Muscle layer of duodenum (tissue), 2 donors: ENCODE data around the gene DDRGK1.
"Not testable (repeated sequence)": the region's sequence is repeated elsewhere in the genome, so short reads cannot be mapped to it uniquely, and the experiment has no call there.

Experiments used
- H3K27ac ChIP-seq: one replicate; pipeline ENCODE4 v1.7.0; 2013; ENCODE audit warnings: mild to moderate bottlenecking, low read length
- H3K27me3 ChIP-seq: one replicate; pipeline ENCODE4 v1.7.0; 2013; ENCODE audit warnings: low read depth, mild to moderate bottlenecking, control low read depth, low read length
- H3K36me3 ChIP-seq, 2 donors: one replicate each; pipeline ENCODE4 v1.7.0; 2013; ENCODE audit warnings: low read length in 2 of 2, control low read depth in 1 of 2, mild to moderate bottlenecking in 1 of 2; ENCODE audit not compliant: insufficient read depth in 2 of 2, control insufficient read depth in 1 of 2
- H3K4me1 ChIP-seq, 2 donors: one replicate each; pipeline ENCODE4 v1.7.0; 2013; ENCODE audit warnings: low read length in 2 of 2, mild to moderate bottlenecking in 2 of 2, control low read depth in 1 of 2, moderate library complexity in 1 of 2; ENCODE audit not compliant: insufficient read depth in 2 of 2, control insufficient read depth in 1 of 2
- H3K4me3 ChIP-seq, 2 donors: one replicate each; pipeline ENCODE4 v1.7.0; 2013; ENCODE audit warnings: low read length in 2 of 2, low read depth in 1 of 2, mild to moderate bottlenecking in 1 of 2
- H3K9me3 ChIP-seq, 2 donors: one replicate each; pipeline ENCODE4 v1.7.0; 2013; ENCODE audit warnings: low read length in 2 of 2, control low read depth in 1 of 2, mild to moderate bottlenecking in 1 of 2; ENCODE audit not compliant: control insufficient read depth in 1 of 2
- donor health status: healthy.

The DDRGK1 gene

GRCh38 chr20:3223994-3224680 lies 19.7 kb upstream of the DDRGK1 start:
- Histone ChIP-seq H3K36me3 (peaks cover 0 to 37% of the 10 kb centered on the region in 2 donors), H3K27ac (no peak overlapping the region), H3K4me3 (no peak overlapping the region), H3K9me3 (no peaks in the 10 kb centered on the region), H3K4me1 (no peaks in the 10 kb centered on the region), H3K27me3 (no peaks in the 10 kb centered on the region)

GRCh38 chr20:3223651-3223993 lies 19.1 kb upstream of the DDRGK1 start:
- Histone ChIP-seq H3K4me3 (no peak overlapping the region), H3K9me3 (no peaks in the 10 kb centered on the region), H3K36me3 (peaks cover 0 to 37% of the 10 kb centered on the region in 2 donors), H3K4me1 (peaks cover 0 to 1% of the 10 kb centered on the region in 2 donors), H3K27me3 (no peaks in the 10 kb centered on the region), H3K27ac (no peak overlapping the region)

DNA sequence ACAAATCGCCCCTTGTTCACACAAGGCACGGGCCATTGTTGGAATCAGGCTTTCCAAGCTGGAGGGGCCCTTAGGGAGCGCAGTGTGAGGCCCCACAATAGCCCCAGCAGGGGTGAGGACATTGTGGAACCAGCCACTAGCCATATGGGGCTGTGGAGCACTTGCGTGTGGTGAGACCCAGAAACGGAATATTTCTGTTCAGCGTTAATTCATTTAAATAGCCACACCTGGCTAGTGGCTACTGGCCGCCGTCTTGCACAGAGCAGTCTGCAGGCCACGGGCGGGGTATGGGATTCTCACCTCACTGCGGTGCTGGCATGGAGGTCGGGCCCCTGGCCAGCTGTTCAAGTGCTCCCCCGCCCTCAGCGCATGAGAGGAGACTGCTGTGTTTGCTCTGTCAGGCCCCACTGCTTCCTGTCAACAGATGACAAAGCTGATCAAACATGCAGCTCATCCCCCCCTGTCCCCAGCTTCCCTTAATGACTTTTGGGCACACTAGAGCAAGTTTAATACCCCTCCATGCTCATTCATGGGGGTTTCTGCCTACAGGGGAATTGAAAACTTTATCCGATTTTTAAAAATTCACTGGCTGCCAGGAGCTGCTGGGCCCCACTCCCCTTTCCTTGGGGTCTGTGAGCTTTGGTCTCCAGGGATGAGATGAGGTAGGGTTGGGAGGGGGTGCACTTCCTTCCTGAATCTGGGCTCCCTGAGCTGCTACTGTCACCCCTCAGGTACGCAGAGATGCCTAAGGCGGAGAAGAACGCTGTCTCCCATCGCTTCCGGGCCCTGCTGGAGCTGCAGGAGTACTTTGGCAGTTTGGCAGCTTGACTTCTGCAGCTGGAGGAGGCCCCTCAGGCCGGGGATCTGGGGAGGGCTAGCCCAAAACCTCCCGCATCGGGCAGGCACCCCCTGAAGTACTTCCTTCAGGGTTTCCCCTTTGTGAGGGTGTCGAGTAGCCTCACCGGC lies 18.4 kb upstream of the DDRGK1 start:
- H3K27ac ChIP-seq = no peak overlapping the region
- no peaks in the 10 kb centered on the region for H3K9me3 ChIP-seq
- no peaks in the 10 kb centered on the region for H3K27me3 ChIP-seq
- H3K4me1 ChIP-seq = peaks cover 0 to 6% of the 10 kb centered on the region in 2 donors
- H3K4me3 ChIP-seq = no peak overlapping the region
- H3K36me3 ChIP-seq = peaks cover 0 to 37% of the 10 kb centered on the region in 2 donors

- Histone ChIP-seq H3K4me3 (no peak overlapping the region), H3K4me1 (peaks cover 0 to 6% of the 10 kb centered on the region in 2 donors), H3K9me3 (no peaks in the 10 kb centered on the region), H3K36me3 (peaks cover 0 to 37% of the 10 kb centered on the region in 2 donors), H3K27ac (no peak overlapping the region), H3K27me3 (no peaks in the 10 kb centered on the region)
Measured at GRCh38 chr20:3221398-3222226, 17.1 kb upstream of the DDRGK1 start.

- no peaks in the 10 kb centered on the region for H3K27me3 ChIP-seq
- no peaks in the 10 kb centered on the region for H3K9me3 ChIP-seq
- no peak overlapping the region for H3K4me3 ChIP-seq
- no peak overlapping the region for H3K27ac ChIP-seq
- peaks cover 0 to 46% of the 10 kb centered on the region in 2 donors for H3K36me3 ChIP-seq
- H3K4me1 ChIP-seq = peaks cover 0 to 6% of the 10 kb centered on the region in 2 donors
Measured at GRCh38 chr20:3218307-3218988, 14.0 kb upstream of the DDRGK1 start.

- H3K36me3 ChIP-seq = peaks cover 0 to 24% of the 10 kb centered on the region in 2 donors
- H3K9me3 ChIP-seq, H3K4me1 ChIP-seq, H3K27ac ChIP-seq, H3K27me3 ChIP-seq, H3K4me3 ChIP-seq: not testable (repeated sequence)
Measured at GRCh38 chr20:3215359-3215917, 11.0 kb upstream of the DDRGK1 start.

DNA sequence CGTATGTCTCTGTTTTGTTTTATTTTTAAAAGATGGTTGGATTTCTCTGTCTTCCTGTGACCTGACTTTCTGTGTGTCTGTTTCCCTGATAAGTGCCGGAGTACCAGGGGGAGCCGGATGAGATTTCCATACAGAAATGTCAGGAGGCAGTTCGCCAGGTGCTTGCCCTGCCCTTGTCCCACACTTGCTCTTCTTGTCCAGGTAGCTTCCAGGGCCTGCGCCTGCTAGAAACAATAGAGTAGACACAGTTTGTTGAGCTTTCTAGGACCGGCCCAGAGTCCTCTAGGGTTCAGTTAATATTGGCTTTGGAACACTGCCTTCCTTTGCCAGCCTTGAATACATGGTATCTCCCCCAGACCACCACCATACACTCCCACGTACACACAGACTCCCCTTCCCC lies 8.7 kb upstream of the DDRGK1 start:
- Histone ChIP-seq H3K4me3 (no peak overlapping the region), H3K27ac (no peak overlapping the region), H3K27me3 (no peaks in the 10 kb centered on the region), H3K4me1 (peaks cover 0 to 17% of the 10 kb centered on the region in 2 donors), H3K9me3 (no peaks in the 10 kb centered on the region), H3K36me3 (peaks cover 0 to 23% of the 10 kb centered on the region in 2 donors)

DNA sequence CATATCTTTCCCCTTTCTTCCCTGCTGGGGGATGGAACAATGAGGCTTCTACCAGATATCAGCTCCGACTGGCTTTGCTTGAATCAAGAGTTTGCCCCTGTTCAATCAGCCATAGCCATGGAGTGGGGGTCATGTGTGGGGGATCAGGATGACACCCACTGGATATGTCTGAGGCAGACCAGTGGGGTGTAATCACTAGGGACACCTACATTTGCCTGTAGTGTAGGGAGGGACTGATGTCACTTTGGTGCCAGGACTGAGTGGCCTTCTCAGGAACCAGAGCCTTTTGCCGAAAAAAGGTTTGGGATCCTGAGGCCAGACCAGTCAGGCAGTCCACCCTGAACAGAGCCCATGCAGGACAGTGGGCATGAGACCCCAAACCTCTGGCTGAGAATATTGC lies 5.9 kb upstream of the DDRGK1 start:
- peaks cover 0 to 18% of the 10 kb centered on the region in 2 donors for H3K4me1 ChIP-seq
- peak overlapping the region; percentile 80 to 98 for H3K4me3 ChIP-seq
- H3K9me3 ChIP-seq = no peaks in the 10 kb centered on the region
- H3K27me3 ChIP-seq = no peaks in the 10 kb centered on the region
- no peak overlapping the region for H3K27ac ChIP-seq
- H3K36me3 ChIP-seq = peaks cover 0 to 17% of the 10 kb centered on the region in 2 donors

DNA sequence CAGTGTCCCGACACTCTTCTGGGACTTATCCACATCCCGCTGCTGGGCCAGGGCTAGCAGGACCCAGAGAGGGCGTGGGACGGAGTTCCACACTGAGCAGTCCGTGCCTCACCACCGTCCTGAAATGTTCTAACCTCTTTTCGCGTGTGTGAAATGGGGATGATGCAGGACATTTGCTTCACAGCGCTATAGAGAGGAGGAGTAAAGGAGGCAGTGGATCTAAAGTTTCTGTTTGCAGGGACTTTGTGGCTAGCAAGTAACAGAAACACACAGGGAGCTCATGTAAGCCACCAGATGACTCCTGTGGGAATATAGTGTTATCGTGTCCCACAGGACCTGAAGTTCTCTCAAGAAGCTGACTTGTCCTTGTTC lies 5.5 kb upstream of the DDRGK1 start:
- no peaks in the 10 kb centered on the region for H3K9me3 ChIP-seq
- peaks cover 0 to 18% of the 10 kb centered on the region in 2 donors for H3K4me1 ChIP-seq
- H3K27me3 ChIP-seq = no peaks in the 10 kb centered on the region
- peaks cover 0 to 13% of the 10 kb centered on the region in 2 donors for H3K36me3 ChIP-seq
- H3K4me3 ChIP-seq = peak overlapping the region; percentile 80 to 98
- peak overlapping the region; percentile 56 for H3K27ac ChIP-seq

DNA sequence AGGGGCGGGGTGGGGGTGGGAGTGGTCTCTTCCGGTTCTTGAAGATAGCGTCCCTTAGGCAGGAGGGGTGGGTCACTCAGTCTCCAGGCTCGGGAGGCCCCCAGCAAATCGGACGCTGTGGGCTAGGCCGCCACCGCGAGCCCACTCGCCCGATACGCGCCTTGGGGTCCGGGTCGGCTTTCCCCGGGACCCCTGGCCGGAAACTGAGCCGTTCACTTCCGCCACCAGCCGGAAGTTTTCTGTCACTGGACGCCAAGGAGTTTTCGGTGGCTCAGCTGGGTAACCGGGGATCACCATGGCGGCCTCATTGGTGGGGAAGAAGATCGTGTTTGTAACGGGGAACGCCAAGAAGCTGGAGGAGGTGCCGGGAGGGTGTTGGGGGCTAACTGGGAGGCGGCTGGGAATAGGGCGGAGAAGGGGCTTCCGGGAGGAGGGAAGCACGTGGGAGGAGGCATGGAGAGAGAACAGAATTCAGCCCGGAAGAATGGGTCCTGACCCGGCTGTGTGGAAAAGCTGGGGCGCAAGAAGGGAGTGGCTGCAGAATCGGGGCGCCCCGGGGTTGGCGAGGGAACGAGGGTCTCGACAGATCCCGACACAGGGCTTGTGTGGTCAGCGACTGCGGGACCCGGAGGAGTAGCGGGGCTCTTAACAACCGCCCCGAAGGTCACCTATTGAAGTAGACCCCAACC lies 4.9 kb upstream of the DDRGK1 start, which contains the start of gene ITPA:
Gene ITPA (plus strand): TSS at position 242 of the 689 bp plus-strand sequence. CDS start 54 bp downstream, at position 296.
- Histone ChIP-seq H3K4me3 (peak within 1 kb of the TSS; percentile 80 to 98), H3K4me1 (peaks cover 0 to 18% of the 10 kb centered on the region in 2 donors), H3K27me3 (no peaks in the 10 kb centered on the region), H3K36me3 (peaks cover 0 to 10% of the 10 kb centered on the region in 2 donors), H3K27ac (peak within 1 kb of the TSS; percentile 56), H3K9me3 (no peaks in the 10 kb centered on the region)
